ENCODE data around the gene SFXN5. TPM values are rescaled to one million over a fixed set of nuclear protein-coding genes. Genes with fewer than 3 reads are reported as not detected.

SFXN5 gene
- total and polyA plus RNA-seq, 2 donors (not counting 3 experiments of a cell fraction or from before 2014, with no cell fraction given) = 18.7 to 28.6 TPM

- POLR2A ChIA-PET = no interaction called here
- Histone ChIP-seq H3K4me3 (replicated peaks in 1 of 3; ENCODE audit: insufficient read depth in 1 of 3, low read depth in 1 of 3, low read length in 3 of 3) (no peak overlapping the region), H3K9me3 (replicated peaks; ENCODE audit: control insufficient read depth, insufficient read depth, low read length) (no peaks in the 10 kb centered on the region), H3K27me3 (ENCODE audit: control insufficient read depth in 2 of 2, insufficient read depth in 2 of 2, low read length in 2 of 2) (no peaks in the 10 kb centered on the region), H2AFZ (ENCODE audit: low read depth, low read length) (no peak overlapping the region), H3K36me3 (ENCODE audit: control insufficient read depth in 2 of 2, extremely low read depth in 1 of 2, insufficient read depth in 2 of 2, low read length in 2 of 2) (peaks cover 0 to 2% of the 10 kb centered on the region in 2 experiments), H3K9ac (replicated peaks; ENCODE audit: extremely low read depth, insufficient read depth, low read length) (no peak overlapping the region), H3K4me1 (ENCODE audit: control insufficient read depth, extremely low read depth, insufficient read depth, low read length) (peaks cover under 1% of the 10 kb centered on the region), H4K20me1 (replicated peaks; ENCODE audit: control insufficient read depth, extremely low read depth, insufficient read depth, low read length) (no peaks in the 10 kb centered on the region), H3K27ac (ENCODE audit: insufficient read depth, low read depth, low read length) (no peak overlapping the region), H3K79me2 (ENCODE audit: control insufficient read depth, insufficient read depth, low read length) (no peaks in the 10 kb centered on the region), H3K9me1 (replicated peaks; ENCODE audit: control insufficient read depth, extremely low read depth, insufficient read depth, low read length) (no peaks in the 10 kb centered on the region), H3K4me2 (ENCODE audit: insufficient read depth, low read length) (no peak overlapping the region)
- dilution Hi-C loops (cut with MboI; ENCODE audit: extremely low pct_ligation_motif_present, low sequenced_read_pairs) = no loop called here
- TF ChIP-seq MYC (IDR thresholded peaks at IDR 0.05; ENCODE audit: low read depth, low read length) = no peak
- no peak for TF ChIP-seq POLR2A (IDR thresholded peaks at IDR 0.05; ENCODE audit: low read depth, low read length)
- TF ChIP-seq EZH2 (IDR thresholded peaks at IDR 0.05; ENCODE audit: borderline replicate concordance, low read depth, low read length, severe bottlenecking) = no peak
- no peak for TF ChIP-seq FOS (IDR thresholded peaks at IDR 0.05; ENCODE audit: borderline replicate concordance, insufficient read depth, low read length)
- TF ChIP-seq CTCF (IDR thresholded peaks at IDR 0.05; ENCODE audit: extremely low read depth in 1 of 2, insufficient read depth in 1 of 2, low read depth in 1 of 2, low read length in 2 of 2) = no peak
- TF ChIP-seq JUN (IDR thresholded peaks at IDR 0.05; ENCODE audit: borderline replicate concordance, insufficient read depth, insufficient read length, low read depth) = no peak
- no peak for TF ChIP-seq POLR2AphosphoS5 (IDR thresholded peaks at IDR 0.05; ENCODE audit: insufficient read depth, low read depth, low read length)
- TF ChIP-seq GATA2 (IDR thresholded peaks at IDR 0.05; ENCODE audit: insufficient read depth, insufficient read length, low read depth, low read length) = no peak
- TF ChIP-seq MAX (IDR thresholded peaks at IDR 0.05; ENCODE audit: insufficient read depth, insufficient read length) = no peak
- CTCF ChIA-PET = interaction anchor here (1.6 to 2.7 kb wide), 2 partner anchors 27 to 161 kb away, joined by 4 to 18 read pairs; no protein-coding TSS in a partner anchor
- DNase-seq (ENCODE audit: low read depth, low spot score) (no peak), FAIRE-seq (no peak)
- BruUV-seq (replicated peaks) = no TSS peak
- intact Hi-C loops (cut with micrococcal nuclease) = no loop called here
These were observed 76.5 kb downstream of the SFXN5 start for GRCh38 chr2:72994991-72995380.
